Thyroid gland (tissue), 4 donors: ENCODE results near the gene UGGT1.

Experiments
- POLR2A ChIP-seq, 2 donors: fragments of 450-650 bp; IDR thresholded peaks; one replicate each; pipeline ENCODE4 v1.6.1; 2017; ENCODE audit warnings: antibody characterized with exemption in 2 of 2, mild to moderate bottlenecking in 2 of 2, moderate library complexity in 1 of 2
- TF ChIP-seq, protein P1 (sequence below), 6 experiments: fragments of 200-600 bp in 3 of 6; fragments of 450-650 bp in 3 of 6; sonication (generic) in 3 of 6; IDR thresholded peaks; one replicate each; pipeline ENCODE4 v1.5.1; 2016 to 2019; ENCODE audit warnings: antibody characterized with exemption in 6 of 6, mild to moderate bottlenecking in 2 of 6, inconsistent platforms in 1 of 6, moderate library complexity in 1 of 6

DNA sequence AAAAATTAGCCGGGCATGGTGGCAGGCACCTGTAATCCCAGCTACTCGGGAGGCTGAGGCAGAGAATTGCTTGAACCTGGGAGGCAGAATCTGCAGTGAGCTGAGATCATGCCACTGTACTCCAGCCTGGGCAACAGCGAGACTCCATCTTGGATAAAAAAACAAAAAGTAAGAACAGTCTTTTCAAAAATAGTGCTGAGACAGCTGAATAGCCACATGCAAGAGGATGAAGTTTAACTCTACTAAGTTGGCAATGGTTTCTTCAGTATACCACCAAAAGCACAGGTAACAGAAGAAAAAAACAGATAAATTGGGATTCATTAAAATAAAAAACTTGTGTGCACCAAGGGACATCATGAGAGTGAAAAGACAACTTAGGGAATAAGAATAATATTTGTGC lies 115.2 kb downstream of the UGGT1 start:
- TF ChIP-seq, protein P1, sequence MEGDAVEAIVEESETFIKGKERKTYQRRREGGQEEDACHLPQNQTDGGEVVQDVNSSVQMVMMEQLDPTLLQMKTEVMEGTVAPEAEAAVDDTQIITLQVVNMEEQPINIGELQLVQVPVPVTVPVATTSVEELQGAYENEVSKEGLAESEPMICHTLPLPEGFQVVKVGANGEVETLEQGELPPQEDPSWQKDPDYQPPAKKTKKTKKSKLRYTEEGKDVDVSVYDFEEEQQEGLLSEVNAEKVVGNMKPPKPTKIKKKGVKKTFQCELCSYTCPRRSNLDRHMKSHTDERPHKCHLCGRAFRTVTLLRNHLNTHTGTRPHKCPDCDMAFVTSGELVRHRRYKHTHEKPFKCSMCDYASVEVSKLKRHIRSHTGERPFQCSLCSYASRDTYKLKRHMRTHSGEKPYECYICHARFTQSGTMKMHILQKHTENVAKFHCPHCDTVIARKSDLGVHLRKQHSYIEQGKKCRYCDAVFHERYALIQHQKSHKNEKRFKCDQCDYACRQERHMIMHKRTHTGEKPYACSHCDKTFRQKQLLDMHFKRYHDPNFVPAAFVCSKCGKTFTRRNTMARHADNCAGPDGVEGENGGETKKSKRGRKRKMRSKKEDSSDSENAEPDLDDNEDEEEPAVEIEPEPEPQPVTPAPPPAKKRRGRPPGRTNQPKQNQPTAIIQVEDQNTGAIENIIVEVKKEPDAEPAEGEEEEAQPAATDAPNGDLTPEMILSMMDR (IDR thresholded peaks at IDR 0.05): no peak
- no peak for TF ChIP-seq POLR2A (IDR thresholded peaks at IDR 0.05)
